Activated naive CD4-positive, alpha-beta T cell treated with anti-CD3 and anti-CD28 coated beads, Interleukin-2, amount 50 U/mL, for 16 hours (primary cell): Measurements from ENCODE around the gene EHD4.

Experiments
- DNase-seq: peaks from one replicate; pipeline ENCODE4 v3.0.0-alpha.2; 2020

EHD4 gene

DNA sequence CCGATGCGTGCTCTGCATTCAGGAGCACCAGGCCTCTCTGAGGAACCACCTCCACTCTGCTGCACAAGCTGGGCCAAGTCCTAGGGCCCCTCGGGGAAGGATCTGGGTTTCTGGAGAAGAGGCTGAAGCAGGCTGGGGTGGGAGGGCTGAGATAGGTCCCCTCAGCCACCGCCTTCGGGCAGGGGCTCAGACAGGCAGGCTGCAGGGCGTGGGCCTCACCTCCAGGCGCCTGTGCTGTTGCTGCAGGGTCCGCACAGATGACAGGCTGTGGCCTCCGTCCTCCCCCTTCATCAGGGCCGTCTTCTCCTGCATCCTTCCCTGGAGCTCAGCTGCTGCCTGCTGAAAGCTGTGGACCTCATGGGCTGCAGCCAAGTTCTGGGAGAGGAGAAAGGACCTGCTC, 118.5 kb downstream of the EHD4 start:
- no peak for DNase-seq

DNA sequence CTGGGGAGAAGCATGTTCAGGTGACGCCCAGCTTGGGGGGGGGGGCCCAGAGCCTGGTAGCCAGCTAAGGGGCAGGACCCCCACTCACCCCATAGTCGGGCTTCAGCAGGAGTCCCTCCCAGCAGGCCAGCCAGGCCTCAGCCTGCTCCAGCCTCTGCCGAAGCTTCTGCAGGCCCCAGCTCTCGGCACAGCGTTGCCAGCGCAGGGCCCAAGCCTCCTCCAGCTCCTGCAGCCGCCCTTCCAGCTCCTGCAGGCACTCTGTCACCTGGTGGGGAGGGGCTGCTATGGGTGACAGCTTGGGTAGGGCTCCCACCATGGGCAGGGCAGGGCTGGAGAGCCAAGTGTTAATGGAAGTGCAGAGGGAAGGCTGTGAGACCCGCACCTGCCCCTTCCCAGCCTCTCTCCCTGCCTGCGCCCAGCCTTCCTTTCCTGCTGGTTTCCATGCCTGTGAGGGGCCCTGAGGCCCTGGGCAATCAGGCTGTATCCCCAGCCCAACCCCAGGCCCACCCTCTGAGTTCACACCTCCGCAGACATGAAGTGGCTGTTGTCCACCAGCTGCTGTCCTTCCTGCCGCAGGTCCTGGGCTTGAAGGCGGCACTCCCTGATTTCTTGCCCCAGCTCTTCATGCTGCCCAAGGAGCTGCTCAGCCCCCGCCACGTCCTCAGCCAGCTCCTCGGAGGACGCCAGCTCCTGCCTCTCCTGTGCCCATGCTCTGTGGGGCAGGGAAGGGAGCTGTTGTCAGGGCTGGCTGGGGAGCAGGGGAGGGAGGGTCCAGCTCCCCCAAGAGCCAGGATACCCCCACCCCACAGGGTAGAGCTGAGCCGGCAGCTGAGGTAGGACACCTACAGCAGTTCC, 119.4 kb downstream of the EHD4 start:
- no peak for DNase-seq

DNA sequence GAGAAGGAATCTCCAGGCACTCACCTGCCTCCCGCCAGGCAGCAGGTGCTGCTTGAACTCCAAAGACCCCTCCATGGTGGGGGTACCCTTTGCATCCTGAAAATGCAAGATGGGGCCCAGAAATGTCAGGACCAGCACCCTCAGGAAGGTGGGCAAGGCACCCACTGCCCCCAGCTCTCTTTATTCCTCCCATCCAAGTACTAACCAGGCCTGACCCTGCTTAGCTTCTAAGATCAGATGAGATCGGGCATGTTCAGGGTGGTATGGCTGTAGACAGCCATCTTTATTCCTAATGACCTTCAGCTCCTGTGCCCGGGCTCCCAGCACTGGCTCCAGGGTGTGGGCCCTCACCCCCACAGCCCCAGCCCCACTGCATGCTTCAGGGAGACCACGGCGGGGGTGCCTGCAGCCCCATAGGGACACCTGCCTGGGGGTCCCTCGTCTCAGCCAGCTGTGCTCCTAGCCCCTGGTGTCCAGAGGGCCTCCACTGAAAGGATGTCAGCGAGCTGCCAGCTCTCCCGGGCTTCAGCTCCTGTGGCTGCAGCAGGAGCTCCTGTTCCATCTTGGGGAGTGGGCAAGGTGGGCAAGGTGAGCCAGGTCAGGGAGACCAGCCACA, 120.5 kb downstream of the EHD4 start:
- DNase-seq: no peak

DNA sequence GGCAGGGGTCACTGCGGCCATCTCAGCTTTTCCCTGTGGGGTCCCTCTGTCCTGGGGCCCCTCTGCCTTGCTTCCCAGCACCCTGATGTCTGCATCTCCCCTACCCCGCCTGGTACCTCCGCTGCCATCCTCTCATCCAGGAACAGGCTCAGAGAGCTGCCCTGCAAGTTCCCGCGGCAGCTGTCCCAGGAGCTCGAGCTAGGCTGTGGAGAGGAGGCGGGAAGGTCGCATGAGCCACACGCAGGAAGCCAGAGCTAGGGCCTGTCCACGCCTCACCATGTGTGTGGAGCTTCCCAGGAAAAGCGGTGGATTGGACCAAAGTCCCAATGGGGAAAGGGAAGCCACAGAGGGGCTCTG, 121.2 kb downstream of the EHD4 start:
- no peak for DNase-seq

DNA sequence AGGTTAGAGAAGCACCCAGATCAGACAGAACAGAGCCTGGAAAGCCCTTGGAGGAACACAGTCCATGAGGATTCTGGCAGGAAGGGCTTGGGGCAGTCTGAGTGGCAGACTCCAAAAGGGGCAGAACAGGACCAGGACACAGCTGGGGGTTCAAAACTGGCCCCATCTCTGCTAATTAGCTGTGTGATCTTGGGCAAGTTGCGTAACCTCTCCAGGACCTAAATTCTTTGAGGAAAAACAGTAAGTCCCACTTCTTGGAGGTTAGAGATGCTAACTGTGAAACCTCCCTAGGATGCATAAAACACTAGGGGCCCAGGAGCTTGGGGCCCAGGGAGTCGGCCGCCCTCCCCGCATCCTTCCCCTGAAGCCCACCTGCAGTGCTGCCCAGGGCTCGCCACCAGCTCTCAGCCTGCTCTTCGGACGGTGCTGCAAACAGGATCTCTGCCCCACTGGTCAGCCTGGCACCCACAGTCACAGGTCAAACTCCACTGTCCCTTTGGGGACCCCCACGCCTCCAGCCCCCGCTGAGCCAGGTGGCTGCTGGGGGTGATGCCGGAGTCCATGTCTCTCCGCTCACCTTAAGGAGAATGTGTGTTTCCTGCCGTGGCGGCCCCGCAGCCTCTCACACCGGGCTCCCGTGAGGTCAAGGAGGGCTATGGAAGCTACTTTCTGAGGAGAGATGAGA, 121.7 kb downstream of the EHD4 start:
- no peak for DNase-seq

DNA sequence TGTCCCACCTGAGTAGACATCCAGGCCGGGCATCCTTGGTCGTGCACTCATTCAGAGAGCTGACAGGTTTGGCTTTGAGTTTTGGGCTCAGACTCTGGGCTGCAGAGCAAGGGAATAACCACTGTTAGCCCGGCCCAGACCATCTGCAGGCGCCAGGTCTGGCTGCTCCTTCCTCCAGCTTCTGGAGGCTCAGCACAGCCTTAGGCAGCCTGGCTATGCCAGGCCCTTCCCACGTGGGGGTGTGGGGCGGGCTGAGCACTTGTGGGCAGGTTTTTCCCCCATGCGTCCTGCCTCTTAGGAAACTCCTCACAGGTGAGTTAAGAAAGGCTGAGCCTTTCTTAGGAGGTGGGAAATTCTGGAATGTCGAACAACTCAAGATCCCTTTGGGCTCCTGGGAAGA, 122.5 kb downstream of the EHD4 start:
- DNase-seq: no peak

DNA sequence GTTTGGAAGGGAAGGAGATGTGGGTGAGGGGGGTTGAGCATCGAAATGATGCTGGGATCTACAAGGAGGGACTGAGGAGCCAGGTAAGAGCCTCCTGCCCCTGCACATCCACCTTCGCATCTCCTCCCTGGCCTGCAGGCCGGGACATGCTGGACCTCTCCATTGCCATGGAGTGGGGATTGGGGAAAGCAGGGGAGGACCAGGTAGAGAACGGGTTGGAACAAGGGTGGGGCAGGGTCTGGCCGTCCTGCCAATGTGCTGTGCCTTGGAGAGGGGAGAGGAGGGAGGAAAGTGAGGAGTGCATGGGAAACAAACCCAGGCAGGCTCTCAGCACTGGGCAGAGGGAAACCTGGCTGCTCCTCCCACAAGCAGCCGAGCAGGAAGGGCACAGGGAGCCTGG, 123.2 kb downstream of the EHD4 start:
- DNase-seq: no peak

DNA sequence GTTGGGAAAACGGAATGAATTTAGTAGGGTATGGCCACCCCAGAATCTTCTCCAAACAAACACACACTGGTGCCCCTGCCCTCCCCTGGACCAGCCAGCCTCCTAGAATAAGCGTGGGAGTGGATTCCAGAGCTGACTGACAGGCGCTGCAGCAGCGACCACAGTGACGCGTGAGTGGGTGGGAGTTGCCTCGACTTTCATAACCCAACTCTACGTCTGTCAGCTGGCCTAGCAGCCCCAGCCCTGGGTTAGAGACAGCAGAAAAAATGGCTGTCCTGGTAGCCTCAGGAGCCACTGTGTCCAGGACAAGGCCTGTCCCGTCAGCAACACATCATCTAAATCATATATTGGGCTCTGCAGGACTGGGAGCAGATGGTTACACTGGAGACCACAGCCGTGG, 123.7 kb downstream of the EHD4 start:
- no peak for DNase-seq

DNA sequence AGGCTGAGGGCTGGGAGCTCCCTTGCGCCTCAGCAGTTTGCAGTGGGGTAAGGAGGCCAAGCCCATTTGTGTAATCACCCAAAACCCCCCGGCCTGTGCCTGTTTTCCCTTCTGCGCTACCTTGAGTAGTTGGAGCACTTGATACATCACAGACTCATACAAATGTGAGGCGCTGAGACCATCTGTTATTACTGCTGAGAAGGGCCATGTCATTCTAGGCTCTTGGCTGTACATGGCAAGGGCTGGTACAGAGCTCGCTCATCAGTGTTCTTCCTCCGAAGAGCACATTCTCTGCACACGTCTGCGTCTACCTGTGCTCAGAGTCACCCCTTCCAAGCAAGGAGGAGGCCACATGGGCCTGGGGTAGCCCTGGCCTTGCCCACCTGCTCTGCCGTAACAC, 124.4 kb downstream of the EHD4 start:
- DNase-seq: no peak

DNA sequence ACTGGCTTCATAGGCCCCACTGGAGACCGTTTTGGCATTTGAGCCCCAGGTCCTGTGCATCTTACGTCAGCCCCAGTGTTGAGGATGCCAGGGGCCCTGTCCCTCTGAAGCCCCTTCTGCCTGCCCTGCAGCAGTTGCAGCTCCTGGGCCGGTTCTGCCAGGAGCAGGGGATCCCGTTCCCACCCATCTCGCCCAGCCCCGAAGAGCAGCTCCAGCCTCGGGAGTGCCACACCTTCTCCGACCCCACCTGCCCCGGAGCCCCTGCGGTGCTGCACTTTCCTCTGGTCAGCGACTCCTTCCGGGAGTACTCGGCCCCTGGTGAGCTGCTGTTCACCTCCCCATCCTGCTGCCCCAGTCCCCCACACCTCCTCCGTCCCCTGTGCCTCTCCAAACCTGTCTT, 125.2 kb downstream of the EHD4 start:
- DNase-seq: no peak
